Stimulated activated CD8-positive, alpha-beta memory T cell treated with anti-CD3 and anti-CD28 coated beads, Interleukin-7, amount 100 ng/mL, for 48 hours (primary cell): ENCODE measurements around the gene GDF2.

Source experiments
- DNase-seq, 2 donors: peaks; one replicate each; pipeline ENCODE4 v3.0.0-alpha.2; 2020; ENCODE audit warnings: low read depth in 1 of 2; ENCODE audit errors: extremely low read depth in 1 of 2

GDF2 gene

GRCh38 chr10:47366731-47367460 is 44.6 kb downstream of the GDF2 start:
- DNase-seq: no peak

- DNase-seq: no peak
These were observed 45.4 kb downstream of the GDF2 start for GRCh38 chr10:47367646-47368045.

- no peak for DNase-seq
These were observed 46.4 kb downstream of the GDF2 start for GRCh38 chr10:47368431-47369180.

- DNase-seq: no peak
These were observed 47.1 kb downstream of the GDF2 start for GRCh38 chr10:47369251-47369894.

- no peak for DNase-seq
These were observed 47.9 kb downstream of the GDF2 start for GRCh38 chr10:47370015-47370767.

- no peak for DNase-seq
These were observed 48.6 kb downstream of the GDF2 start for GRCh38 chr10:47370878-47371277.

GRCh38 chr10:47371629-47372485 is 49.6 kb downstream of the GDF2 start:
- no peak for DNase-seq

- DNase-seq: no peak
These were observed 50.5 kb downstream of the GDF2 start for GRCh38 chr10:47372726-47373125.

- no peak for DNase-seq
These were observed 52.6 kb downstream of the GDF2 start for GRCh38 chr10:47374611-47375536.

- DNase-seq: no peak
These were observed 54.4 kb downstream of the GDF2 start for GRCh38 chr10:47376522-47377220.
